Measurements from ENCODE around the gene DDX3X.
A peak's percentile ranks its signal among the peaks of the same experiment; 100 is the strongest.
"Not testable (repeated sequence)": the region's sequence is repeated elsewhere in the genome, so short reads cannot be mapped to it uniquely, and the experiment has no call there.

DDX3X gene

GRCh38 chrX:41333744-41334362 is at the start of gene DDX3X:
DDX3X (plus strand) TSS chrX:41334162; CDS start chrX:41334253, 91 bp downstream.
- peak; percentile 95 to 96 for DNase-seq

GRCh38 chrX:41285928-41286327 is 48.0 kb upstream of the DDX3X start:
- not testable (repeated sequence) for DNase-seq

GRCh38 chrX:41288641-41289040 is 45.3 kb upstream of the DDX3X start:
- no peak for DNase-seq

DNA sequence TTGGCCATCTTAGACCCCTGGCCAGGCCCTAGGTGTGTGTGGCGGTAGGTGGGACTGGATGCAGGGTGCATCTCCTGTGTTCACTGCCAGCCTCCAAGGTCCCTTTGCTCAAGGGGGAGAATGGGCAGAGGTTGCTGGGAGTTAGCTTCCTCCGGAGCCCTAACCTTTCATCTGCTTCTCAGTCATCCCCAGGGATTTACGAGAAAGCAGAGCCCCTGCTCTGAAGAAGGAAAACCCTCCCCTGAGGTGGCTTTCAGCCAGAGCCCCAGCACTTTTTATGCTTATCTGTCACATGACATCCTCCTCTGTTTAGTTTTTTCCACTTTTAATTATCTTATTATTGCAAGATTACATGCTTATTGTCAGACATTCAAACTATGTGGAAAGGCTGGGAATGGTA is 44.9 kb upstream of the DDX3X start:
- DNase-seq = no peak

DNA sequence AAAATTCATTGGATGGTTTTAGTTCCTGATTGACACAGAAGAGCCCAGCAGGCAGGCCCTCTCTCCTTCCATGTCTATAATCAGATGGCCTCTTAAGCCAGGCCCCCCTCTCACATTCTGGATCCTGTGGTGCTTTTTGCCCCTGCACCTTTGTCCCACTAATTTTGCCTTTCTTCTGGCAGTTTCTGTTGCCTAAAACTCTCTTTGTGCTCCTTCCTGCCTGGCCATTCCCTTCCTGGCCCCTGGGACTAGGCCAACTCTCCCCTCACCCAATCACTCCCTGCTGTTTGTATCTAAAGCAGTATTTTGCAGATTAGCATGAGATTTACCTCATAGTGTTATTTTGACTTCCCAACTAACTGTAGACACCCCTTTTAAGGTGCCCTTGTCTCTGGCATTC is 42.7 kb upstream of the DDX3X start:
- DNase-seq = no peak

- peak; percentile 21 to 33 for DNase-seq
These were observed 40.7 kb upstream of the DDX3X start for GRCh38 chrX:41293269-41293668.

DNA sequence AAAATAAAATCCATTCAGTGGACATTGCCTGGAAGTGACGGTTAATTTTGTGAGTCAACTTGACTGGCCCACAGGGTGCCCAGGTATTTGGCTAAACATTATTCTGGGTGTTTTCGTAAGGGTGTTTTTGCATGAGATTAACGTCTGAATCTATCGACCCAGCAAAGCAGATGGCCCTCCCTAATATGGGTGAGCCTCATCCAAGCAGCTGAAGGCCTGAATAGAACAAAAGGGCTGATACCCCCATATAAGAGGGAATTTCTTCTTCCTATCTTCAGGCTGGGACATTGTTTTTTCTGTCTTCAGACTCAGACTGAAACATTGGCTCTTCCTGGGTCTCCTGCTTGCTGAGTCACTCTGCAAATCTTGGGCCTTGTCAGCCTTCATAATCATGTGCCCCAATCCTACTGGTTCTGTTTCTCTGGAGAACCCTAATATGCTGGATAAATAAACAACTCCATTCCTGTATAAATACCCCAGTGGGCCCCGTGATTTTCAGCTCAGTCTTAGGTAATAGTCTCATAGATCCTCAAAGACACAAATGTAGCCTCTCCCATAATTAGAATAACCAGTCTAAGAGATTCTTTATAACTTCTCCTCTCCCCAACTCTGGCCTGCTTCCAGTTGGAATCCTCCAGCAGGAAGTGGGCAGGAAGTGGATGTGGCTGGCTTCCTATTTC is 33.1 kb upstream of the DDX3X start:
- no peak for DNase-seq

GRCh38 chrX:41301438-41301824 is 32.5 kb upstream of the DDX3X start:
- DNase-seq = no peak

GRCh38 chrX:41302370-41302769 is 31.6 kb upstream of the DDX3X start:
- DNase-seq = no peak

- DNase-seq = no peak
These were observed 30.9 kb upstream of the DDX3X start for GRCh38 chrX:41303013-41303412.

DNA sequence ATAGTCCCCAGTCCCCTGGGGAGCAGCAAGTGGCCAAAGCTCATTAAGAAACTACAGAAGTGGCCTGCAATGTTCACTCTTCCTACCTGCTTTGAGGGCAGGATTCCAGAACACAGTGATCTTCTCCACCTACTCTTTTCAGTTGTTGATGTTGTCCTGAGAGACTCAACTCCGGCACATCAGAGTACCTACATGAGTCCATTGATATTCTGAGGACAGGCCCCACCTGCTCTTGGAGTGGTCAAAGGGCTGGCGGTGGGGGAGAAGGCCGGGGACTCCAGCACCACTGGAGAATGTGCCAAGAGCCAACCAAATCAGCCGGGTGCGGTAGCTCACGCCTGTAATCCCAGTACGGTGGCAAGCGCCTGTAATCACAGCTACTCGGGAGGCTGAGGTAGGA is 29.8 kb upstream of the DDX3X start:
- no peak for DNase-seq

DNA sequence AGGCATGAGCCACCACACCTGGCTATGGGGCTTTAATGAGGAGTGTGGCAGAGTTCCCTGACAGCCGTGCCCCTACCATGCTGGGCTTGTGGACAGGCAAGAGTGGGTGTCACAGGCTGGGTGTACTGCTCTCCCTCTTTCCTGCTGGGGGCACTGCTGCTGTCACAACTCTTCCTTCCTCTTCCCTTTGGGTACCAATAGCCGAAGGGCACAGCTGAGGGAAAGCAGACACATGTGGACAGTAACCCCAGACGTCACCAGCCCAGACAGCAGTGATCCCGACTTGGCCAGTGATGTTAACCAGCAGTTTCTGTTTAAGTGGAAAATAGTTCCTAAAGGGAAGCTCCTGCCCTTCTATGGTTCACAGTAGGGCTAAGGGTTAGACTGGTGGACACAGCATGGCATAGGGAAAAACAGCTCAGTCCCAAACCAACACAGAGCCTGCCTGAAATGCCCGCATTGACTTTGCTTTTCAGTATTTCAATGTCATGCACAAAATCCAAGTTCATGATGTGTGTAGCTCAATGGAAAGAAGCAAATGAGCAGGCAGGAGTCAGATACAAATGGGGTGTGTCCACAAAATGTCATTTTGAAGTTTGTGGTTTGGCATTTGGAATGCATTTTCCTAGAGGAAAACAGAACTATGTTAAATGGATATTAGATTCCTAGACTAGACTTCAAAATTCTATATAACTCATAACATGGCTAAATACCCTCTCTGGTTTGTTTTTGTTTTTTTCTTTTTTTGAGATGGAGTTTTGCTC is 24.9 kb upstream of the DDX3X start:
- no peak for DNase-seq

GRCh38 chrX:41312786-41313185 is 21.2 kb upstream of the DDX3X start:
- DNase-seq = no peak

DNA sequence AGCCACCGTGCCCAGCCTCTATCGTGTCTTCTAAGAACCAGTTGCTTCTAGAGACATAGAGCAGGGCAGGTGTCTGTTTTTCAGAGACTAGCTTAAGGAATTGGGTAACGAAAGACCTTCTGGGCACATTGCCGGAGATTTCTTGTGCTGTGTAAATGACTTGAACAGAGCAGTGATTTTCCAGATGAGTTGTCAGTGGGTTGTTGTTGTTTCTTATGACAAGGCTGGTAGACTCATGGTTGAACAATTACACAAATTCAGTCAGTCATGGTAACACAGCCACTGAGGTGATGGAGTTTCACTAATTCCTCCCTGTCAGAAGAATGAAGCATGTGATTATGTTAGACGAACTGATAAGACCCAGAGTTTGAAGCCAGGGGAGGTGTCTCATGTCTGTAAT is 20.5 kb upstream of the DDX3X start:
- DNase-seq = no peak

DNA sequence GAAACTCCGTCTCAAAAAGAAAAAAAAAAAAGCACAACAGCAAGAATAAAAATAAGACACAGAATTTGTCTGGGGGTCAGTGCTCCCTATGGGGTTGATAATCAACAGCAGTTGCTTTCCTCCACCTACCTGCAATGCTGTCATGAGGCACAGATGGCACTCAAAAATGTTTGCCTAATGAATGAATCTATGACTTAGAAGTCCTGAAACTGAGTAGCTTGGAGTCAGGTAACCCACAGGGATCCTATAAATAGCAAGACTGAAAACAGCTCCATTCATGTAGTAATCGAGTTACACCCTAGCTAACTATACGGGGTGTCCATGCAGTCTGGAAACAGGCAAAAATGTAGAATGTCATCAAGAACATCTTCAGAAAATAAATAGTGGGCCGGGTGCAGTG is 19.8 kb upstream of the DDX3X start:
- DNase-seq = no peak

- DNase-seq = no peak
These were observed 19.1 kb upstream of the DDX3X start for GRCh38 chrX:41314881-41315280.

- not testable (repeated sequence) for DNase-seq
These were observed 17.7 kb upstream of the DDX3X start for GRCh38 chrX:41316266-41316665.

DNA sequence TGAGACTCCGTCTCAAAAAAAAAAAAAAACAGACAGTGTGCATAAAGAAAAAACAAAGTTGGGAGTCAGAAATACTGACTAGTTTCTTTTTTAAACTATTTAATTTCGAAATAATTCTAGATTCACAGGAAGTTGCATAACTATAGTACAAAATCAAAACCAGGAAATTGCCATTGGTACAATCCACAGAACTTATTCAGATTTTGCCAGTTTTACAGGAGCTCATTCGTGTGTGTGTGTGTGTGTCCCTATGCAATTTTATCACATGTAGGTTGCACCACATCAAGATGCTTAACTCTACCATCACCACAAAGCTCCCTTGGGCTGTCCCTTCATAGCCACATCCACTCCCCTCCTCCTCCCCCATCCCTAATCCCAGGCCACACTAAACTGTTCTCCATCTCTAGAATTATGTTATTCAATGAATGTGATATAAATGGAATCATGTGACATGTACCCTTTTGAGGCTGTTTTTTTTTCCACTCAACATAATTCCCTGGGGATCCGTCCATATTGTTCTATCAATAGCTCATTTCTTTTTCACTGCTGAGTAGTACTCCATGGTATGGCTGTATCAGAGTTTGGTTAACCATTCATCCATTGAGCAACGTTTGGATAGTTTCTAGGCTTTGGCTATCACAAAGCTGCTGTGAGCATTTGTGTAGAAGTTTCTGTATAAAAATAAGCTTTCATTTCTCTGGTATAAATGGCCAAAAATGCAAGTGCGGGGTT is 16.3 kb upstream of the DDX3X start:
- no peak for DNase-seq

- no peak for DNase-seq
These were observed 13.6 kb upstream of the DDX3X start for GRCh38 chrX:41320393-41320792.

DNA sequence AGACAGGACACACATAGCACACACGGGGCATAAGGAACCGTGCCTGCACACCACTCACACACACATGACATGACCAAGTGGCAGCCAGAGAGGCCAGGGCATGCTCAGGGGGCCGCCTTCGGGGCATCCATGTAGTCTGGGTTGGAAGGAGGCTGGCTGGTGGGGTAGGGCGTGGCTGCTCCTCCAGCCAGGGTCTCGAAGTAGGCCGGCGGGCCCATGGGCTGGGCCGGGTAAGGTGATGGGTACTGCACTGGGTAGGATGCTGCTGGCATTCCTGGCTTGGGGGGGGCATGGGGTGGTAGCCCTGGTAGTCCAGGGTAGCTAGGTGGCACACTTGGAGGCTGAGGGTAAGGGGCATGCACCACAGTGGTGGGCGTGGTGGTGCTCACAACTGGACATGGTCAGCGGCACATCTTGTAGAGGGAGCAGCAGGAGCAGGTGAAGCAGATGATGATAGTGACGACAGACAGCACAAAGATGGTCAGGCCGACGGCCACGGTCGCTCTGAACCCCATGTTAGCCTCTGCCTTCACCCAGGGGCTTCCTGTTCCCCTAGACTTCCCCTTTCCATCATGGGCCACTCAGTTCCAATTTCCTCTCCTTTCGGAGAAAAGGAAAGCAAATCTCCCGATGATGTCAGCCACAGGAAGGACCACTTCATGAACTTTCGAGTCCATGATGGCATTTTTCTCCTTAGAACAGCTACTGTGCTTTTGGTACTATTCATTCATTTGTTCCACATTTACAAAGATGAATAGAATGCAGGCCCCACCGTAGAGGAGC is 10.9 kb upstream of the DDX3X start:
- no peak for DNase-seq

DNA sequence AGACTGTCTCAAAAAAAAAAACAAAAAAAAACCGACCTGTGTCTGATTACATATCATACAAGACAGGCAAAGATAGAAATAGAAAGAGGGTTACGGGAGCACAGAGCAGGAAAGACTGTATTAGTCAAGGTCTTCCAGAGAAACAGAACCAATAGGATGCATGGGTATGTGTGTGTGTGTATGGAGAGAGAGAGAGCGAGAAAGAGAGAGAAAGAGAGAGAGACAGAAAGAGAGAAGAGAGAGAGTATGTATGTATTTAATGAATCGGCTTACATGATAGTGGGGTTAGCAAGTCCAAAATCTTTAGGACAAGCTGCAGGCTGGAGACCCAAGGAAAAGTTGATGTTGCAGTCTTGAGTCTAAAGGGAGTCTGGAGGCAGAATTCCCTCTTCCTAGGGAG is 7.5 kb upstream of the DDX3X start:
- no peak for DNase-seq

DNA sequence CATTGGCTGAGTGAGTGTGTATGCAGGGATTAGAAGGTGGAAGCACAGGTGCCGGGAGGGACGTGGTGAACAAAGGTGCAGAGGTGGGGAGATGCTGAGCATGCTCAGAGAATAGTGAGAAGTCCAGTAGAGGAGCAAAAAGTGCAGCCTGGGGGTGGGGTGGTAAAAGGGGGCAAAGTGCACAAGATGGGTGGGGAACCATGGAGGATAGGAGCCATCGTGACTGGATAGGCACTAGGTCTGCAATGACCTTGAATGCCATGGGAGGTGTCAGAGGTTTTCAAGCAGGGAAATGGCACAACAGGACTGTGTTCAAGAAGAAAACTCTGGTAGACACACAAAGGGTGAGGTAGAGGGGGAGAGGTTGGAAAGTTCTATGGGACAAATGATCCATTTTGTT is 6.6 kb upstream of the DDX3X start:
- DNase-seq = no peak

GRCh38 chrX:41329101-41329500 is 4.9 kb upstream of the DDX3X start:
- no peak for DNase-seq

Measured in activated T-cell treated with anti-CD3 and anti-CD28 coated beads, Interleukin-2, amount 50 U/mL, for 48 hours (primary cell).